BJ (cell line): ENCODE measurements around the gene ZFYVE21. TPM values are rescaled to one million over a fixed set of nuclear protein-coding genes. Genes with fewer than 3 reads are reported as not detected.

Experiments used
- CTCF ChIA-PET: fragments of 350-600 bp; formaldehyde crosslinking; extraction: SDS; loops from one replicate; lab custom pipeline; 2021; ENCODE audit warnings: antibody characterized with exemption, inconsistent platforms; lab: Yijun Ruan, JAX
- POLR2A ChIA-PET: fragments of 300-600 bp; sonication (Branson Sonifier 250); formaldehyde crosslinking; extraction: SDS; loops from one replicate; lab custom pipeline; 2021; ENCODE audit warnings: antibody characterized with exemption; lab: Charles Lee
- DNase-seq: peaks from one replicate; pipeline ENCODE4 v3.0.0-alpha.2; 2011; ENCODE audit warnings: low read depth
- H3K27me3 ChIP-seq: 2 replicates; pipeline ENCODE4 v1.6.0; 2011; ENCODE audit warnings: low read length; ENCODE audit not compliant: control insufficient read depth, insufficient read depth
- H3K36me3 ChIP-seq: 2 replicates; pipeline ENCODE4 v1.5.1; 2011; ENCODE audit warnings: low read length; ENCODE audit not compliant: control insufficient read depth, insufficient read depth
- H3K4me3 ChIP-seq: 2 replicates; pipeline ENCODE4 v1.5.1; 2011; ENCODE audit warnings: low read depth, mild to moderate bottlenecking, control low read depth, low read length
- polyA plus RNA-seq: library from polyadenylated mRNA; depleted of rRNA; stranded (reverse); fragments of >200 nt; gene quantifications from 2 replicates; pipeline ENCODE4 v1.2.3, GENCODE V29; 2011
- TF ChIP-seq, protein P1 (sequence below): IDR thresholded peaks from 2 replicates; pipeline ENCODE4 v1.5.1; 2011; ENCODE audit warnings: low read depth, mild to moderate bottlenecking, control low read depth, inconsistent platforms, low read length, moderate library complexity; ENCODE audit not compliant: insufficient read depth

The ZFYVE21 gene
- polyA plus RNA-seq, 1 experiment = 84.0 TPM

DNA sequence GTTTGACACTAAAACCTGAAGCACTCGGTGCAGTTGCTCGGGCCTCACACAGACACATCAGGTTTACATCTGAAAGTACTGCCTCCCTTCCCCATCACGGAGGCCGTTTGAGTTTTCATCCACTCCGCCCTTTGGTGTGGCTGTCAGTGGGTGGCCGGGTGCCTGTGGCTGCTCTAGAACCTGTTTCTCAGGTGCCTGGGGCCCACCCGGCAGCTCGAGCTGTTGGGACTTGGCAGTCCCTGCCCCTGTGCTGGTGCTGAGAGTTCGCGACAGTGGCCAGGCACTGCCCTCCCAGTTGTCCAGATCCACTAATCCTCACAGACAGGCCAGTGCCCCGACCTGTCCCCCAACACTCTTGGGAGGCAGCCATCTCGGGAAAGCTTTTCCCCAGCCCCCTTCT lies 22.7 kb upstream of the ZFYVE21 start:
- Histone ChIP-seq H3K4me3 (no peak overlapping the region), H3K27me3 (no peaks in the 10 kb centered on the region), H3K36me3 (peaks cover 26% of the 10 kb centered on the region)
- TF ChIP-seq, protein P1, sequence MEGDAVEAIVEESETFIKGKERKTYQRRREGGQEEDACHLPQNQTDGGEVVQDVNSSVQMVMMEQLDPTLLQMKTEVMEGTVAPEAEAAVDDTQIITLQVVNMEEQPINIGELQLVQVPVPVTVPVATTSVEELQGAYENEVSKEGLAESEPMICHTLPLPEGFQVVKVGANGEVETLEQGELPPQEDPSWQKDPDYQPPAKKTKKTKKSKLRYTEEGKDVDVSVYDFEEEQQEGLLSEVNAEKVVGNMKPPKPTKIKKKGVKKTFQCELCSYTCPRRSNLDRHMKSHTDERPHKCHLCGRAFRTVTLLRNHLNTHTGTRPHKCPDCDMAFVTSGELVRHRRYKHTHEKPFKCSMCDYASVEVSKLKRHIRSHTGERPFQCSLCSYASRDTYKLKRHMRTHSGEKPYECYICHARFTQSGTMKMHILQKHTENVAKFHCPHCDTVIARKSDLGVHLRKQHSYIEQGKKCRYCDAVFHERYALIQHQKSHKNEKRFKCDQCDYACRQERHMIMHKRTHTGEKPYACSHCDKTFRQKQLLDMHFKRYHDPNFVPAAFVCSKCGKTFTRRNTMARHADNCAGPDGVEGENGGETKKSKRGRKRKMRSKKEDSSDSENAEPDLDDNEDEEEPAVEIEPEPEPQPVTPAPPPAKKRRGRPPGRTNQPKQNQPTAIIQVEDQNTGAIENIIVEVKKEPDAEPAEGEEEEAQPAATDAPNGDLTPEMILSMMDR = no peak
- DNase-seq = no peak
- ChIA-PET CTCF (interaction anchor here (1.0 kb wide), 1 partner anchor 97 kb away, joined by 3 read pairs; no protein-coding TSS in a partner anchor), POLR2A (no interaction called here)

DNA sequence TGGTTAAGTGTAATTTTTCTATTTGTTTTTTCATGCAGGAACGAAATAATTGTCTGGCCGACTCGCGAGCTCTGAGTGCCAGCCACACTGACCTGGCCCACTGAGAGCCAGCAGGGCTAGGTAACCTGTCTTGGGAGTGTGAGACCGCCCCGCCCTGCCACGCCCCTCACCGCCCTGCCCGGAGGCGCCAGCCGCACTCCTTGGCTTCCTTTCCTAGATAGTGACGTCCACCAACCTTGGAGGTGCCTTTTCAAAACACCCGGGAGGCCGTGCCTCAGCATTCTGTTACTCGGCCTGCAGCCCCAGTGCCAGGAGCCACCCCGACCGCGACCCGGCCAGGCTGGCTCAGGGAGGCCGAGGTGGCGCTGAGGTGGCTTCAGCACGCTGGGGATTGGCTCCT lies 22.1 kb upstream of the ZFYVE21 start:
- ChIA-PET POLR2A (no interaction called here), CTCF (interaction anchor here (1.0 to 1.3 kb wide), 2 partner anchors 19 to 98 kb away, joined by 3 to 4 read pairs; no protein-coding TSS in a partner anchor)
- TF ChIP-seq, protein P1 = no peak
- H3K36me3 ChIP-seq = peaks cover 29% of the 10 kb centered on the region
- H3K27me3 ChIP-seq = no peaks in the 10 kb centered on the region
- DNase-seq = no peak
- no peak overlapping the region for H3K4me3 ChIP-seq

DNA sequence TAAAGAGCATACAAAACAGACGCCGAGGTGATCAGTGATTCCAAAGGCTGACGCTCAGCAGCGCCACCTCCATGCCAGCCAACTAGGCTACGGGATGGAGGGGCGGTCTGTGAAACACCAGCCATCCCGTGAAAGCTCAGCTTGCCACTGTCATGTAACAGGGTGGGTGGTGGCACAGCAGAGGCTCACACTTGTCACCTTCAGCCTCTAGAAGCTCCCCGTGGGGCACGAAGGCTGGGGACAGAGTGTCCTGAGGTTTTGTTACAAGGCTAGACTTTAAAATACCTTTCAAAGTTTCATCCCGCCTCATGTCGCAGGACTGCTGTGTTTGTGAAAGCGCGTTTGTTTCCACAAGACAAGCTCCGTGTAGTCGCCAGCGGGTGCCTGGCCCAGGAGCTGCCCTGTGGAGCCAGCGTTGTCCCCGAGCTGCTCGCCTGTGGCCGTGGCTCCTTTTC lies 21.0 kb upstream of the ZFYVE21 start:
- TF ChIP-seq, protein P1 = no peak
- DNase-seq = no peak
- no peak overlapping the region for H3K4me3 ChIP-seq
- ChIA-PET POLR2A (no interaction called here), CTCF (interaction anchor here (0.8 to 1.3 kb wide), 2 partner anchors 20 to 23 kb away, joined by 3 to 4 read pairs; no protein-coding TSS in a partner anchor)
- peaks cover 35% of the 10 kb centered on the region for H3K36me3 ChIP-seq
- no peaks in the 10 kb centered on the region for H3K27me3 ChIP-seq

DNA sequence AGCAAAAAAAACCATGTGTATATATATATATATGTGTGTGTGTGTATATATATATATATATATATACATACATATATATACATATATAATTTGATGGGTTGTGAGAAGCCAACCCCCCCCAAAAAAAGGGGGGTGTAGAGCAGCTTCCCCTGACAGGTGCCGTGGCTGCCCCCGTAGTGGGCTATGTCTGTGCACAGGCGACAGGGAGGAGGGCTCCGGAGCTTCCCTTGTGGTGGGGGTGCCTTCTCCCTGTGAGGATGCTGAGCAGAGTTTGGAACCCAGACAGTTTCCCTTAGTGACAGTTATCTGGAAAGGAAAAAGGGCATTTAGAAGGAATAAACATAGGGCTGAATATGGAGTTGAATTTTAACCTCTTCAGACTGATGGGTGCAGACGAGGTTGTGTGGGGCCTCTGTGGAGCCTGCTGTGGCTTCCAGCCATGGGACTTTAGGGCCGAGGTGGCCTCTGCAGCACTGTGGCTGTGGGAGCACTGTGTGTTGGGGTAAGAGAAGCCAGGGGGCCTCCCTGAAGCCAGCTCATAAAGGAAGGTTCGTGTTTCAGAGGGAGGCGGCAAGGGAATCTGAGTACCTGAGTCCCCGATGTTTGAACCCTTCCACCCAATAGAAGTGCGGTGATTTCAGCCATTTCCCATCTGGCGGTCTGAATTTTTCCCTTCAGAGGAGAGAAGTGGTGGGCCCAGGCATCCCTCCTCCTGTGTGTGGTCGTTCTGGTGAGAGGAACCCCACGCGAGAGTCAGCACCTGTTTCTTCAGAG lies 20.1 kb upstream of the ZFYVE21 start:
- TF ChIP-seq, protein P1 = no peak
- Histone ChIP-seq H3K4me3 (no peak overlapping the region), H3K36me3 (peaks cover 43% of the 10 kb centered on the region), H3K27me3 (no peaks in the 10 kb centered on the region)
- no peak for DNase-seq
- POLR2A ChIA-PET = no interaction called here
- CTCF ChIA-PET = interaction anchor here (1.0 kb wide), 1 partner anchor 8 kb away, joined by 3 read pairs; no protein-coding TSS in a partner anchor

DNA sequence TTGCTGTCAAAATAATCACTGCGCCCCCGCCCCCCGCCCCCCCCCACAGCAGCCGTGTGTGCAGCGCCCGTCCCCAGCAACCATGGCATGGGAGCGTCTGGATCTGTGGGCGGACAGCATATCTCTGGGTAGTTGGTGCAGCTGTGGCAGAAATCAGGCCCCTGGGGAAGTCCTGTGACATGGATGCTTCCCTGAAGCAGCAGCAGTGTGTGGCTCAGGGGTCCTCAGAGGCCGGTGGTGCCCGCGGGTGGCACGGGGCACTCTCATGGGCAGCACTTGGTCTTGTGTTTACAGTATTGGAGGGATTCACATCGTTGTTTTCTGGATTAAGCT lies 19.6 kb upstream of the ZFYVE21 start:
- H3K27me3 ChIP-seq = no peaks in the 10 kb centered on the region
- CTCF ChIA-PET = interaction anchor here (1.0 to 1.3 kb wide), 2 partner anchors 9 to 11 kb away, joined by 3 read pairs; no protein-coding TSS in a partner anchor
- DNase-seq = no peak
- peaks cover 47% of the 10 kb centered on the region for H3K36me3 ChIP-seq
- no peak overlapping the region for H3K4me3 ChIP-seq
- TF ChIP-seq, protein P1 = no peak
- POLR2A ChIA-PET = no interaction called here
